ENCODE results near the gene PRKAR1B.

The PRKAR1B gene

GRCh38 chr7:773622-773915, 46.5 kb upstream of the PRKAR1B start:
- H3K9ac ChIP-seq (ENCODE audit: low read length): no peak overlapping the region
- no peak overlapping the region for H3K27ac ChIP-seq (ENCODE audit: low read depth, low read length, poor library complexity, severe bottlenecking)
- no peak overlapping the region for H2AFZ ChIP-seq (ENCODE audit: low read length)
- TF ChIP-seq EZH2 (IDR thresholded peaks at IDR 0.05; ENCODE audit: borderline replicate concordance, low read length) (no peak), CTCF (IDR thresholded peaks at IDR 0.05; ENCODE audit: low read length) (no peak)
- H3F3A ChIP-seq (ENCODE audit: insufficient read depth, low read length): no peaks in the 10 kb centered on the region
- no peaks in the 10 kb centered on the region for H3K4me1 ChIP-seq (ENCODE audit: insufficient read depth, low read length, severe bottlenecking)
- no peak overlapping the region for H3K4me2 ChIP-seq (ENCODE audit: low read length)
- H3K79me2 ChIP-seq (ENCODE audit: insufficient read depth, low read length): no peaks in the 10 kb centered on the region
- H3K27me3 ChIP-seq (ENCODE audit: insufficient read depth, low read length): no peaks in the 10 kb centered on the region
- no peak overlapping the region for H3K4me3 ChIP-seq (ENCODE audit: low read depth, low read length, poor library complexity, severe bottlenecking)
- H4K20me1 ChIP-seq (ENCODE audit: insufficient read depth, low read length): no peaks in the 10 kb centered on the region
- peaks cover 30% of the 10 kb centered on the region for H3K36me3 ChIP-seq (ENCODE audit: insufficient read depth, low read length)
- H3K9me3 ChIP-seq (ENCODE audit: low read length): no peaks in the 10 kb centered on the region
- no peaks in the 10 kb centered on the region for H3K9me2 ChIP-seq (ENCODE audit: low read depth, low read length)

GRCh38 chr7:772861-773621, 46.0 kb upstream of the PRKAR1B start:
- no peaks in the 10 kb centered on the region for H3K79me2 ChIP-seq (ENCODE audit: insufficient read depth, low read length)
- no peak overlapping the region for H3K4me3 ChIP-seq (ENCODE audit: low read depth, low read length, poor library complexity, severe bottlenecking)
- no peak overlapping the region for H3K4me2 ChIP-seq (ENCODE audit: low read length)
- H2AFZ ChIP-seq (ENCODE audit: low read length): no peak overlapping the region
- H3F3A ChIP-seq (ENCODE audit: insufficient read depth, low read length): no peaks in the 10 kb centered on the region
- no peaks in the 10 kb centered on the region for H4K20me1 ChIP-seq (ENCODE audit: insufficient read depth, low read length)
- TF ChIP-seq EZH2 (IDR thresholded peaks at IDR 0.05; ENCODE audit: borderline replicate concordance, low read length): no peak
- TF ChIP-seq CTCF (IDR thresholded peaks at IDR 0.05; ENCODE audit: low read length): no peak
- H3K27me3 ChIP-seq (ENCODE audit: insufficient read depth, low read length): no peaks in the 10 kb centered on the region
- H3K9me3 ChIP-seq (ENCODE audit: low read length): no peaks in the 10 kb centered on the region
- no peaks in the 10 kb centered on the region for H3K9me2 ChIP-seq (ENCODE audit: low read depth, low read length)
- H3K4me1 ChIP-seq (ENCODE audit: insufficient read depth, low read length, severe bottlenecking): no peaks in the 10 kb centered on the region
- H3K36me3 ChIP-seq (ENCODE audit: insufficient read depth, low read length): peaks cover 24% of the 10 kb centered on the region
- H3K27ac ChIP-seq (ENCODE audit: low read depth, low read length, poor library complexity, severe bottlenecking): no peak overlapping the region
- H3K9ac ChIP-seq (ENCODE audit: low read length): no peak overlapping the region

- no peak overlapping the region for H3K4me2 ChIP-seq (ENCODE audit: low read length)
- no peaks in the 10 kb centered on the region for H3K9me2 ChIP-seq (ENCODE audit: low read depth, low read length)
- no peak for TF ChIP-seq EZH2 (IDR thresholded peaks at IDR 0.05; ENCODE audit: borderline replicate concordance, low read length)
- TF ChIP-seq CTCF (IDR thresholded peaks at IDR 0.05; ENCODE audit: low read length): no peak
- H3K27ac ChIP-seq (ENCODE audit: low read depth, low read length, poor library complexity, severe bottlenecking): no peak overlapping the region
- H3K79me2 ChIP-seq (ENCODE audit: insufficient read depth, low read length): no peaks in the 10 kb centered on the region
- H3K36me3 ChIP-seq (ENCODE audit: insufficient read depth, low read length): peaks cover 18% of the 10 kb centered on the region
- no peaks in the 10 kb centered on the region for H3K4me1 ChIP-seq (ENCODE audit: insufficient read depth, low read length, severe bottlenecking)
- H4K20me1 ChIP-seq (ENCODE audit: insufficient read depth, low read length): no peaks in the 10 kb centered on the region
- H2AFZ ChIP-seq (ENCODE audit: low read length): no peak overlapping the region
- H3F3A ChIP-seq (ENCODE audit: insufficient read depth, low read length): no peaks in the 10 kb centered on the region
- H3K9me3 ChIP-seq (ENCODE audit: low read length): no peaks in the 10 kb centered on the region
- no peaks in the 10 kb centered on the region for H3K27me3 ChIP-seq (ENCODE audit: insufficient read depth, low read length)
- H3K4me3 ChIP-seq (ENCODE audit: low read depth, low read length, poor library complexity, severe bottlenecking): no peak overlapping the region
- no peak overlapping the region for H3K9ac ChIP-seq (ENCODE audit: low read length)
Measured at GRCh38 chr7:772392-772791, 45.3 kb upstream of the PRKAR1B start.

All from OCI-LY1 (cell line).